T-helper 2 cell (primary cell): ENCODE measurements around the gene APLF.
A peak's percentile ranks its signal among the peaks of the same experiment; 100 is the strongest.
"Not testable (repeated sequence)": the region's sequence is repeated elsewhere in the genome, so short reads cannot be mapped to it uniquely, and the experiment has no call there.

Source experiments
- DNase-seq, 5 experiments: peaks; one replicate each; pipeline versions ENCODE4 v3.0.0 to v3.0.0-alpha.2; 2012 to 2022

The APLF gene

GRCh38 chr2:68476454-68476853, 9.1 kb downstream of the APLF start:
- no peak for DNase-seq

- DNase-seq = no peak
Measured at GRCh38 chr2:68478688-68479087, 11.3 kb downstream of the APLF start.

- no peak for DNase-seq
Measured at GRCh38 chr2:68482296-68482820, 15.0 kb downstream of the APLF start.

- DNase-seq = no peak
Measured at GRCh38 chr2:68483011-68483410, 15.6 kb downstream of the APLF start.

GRCh38 chr2:68487773-68488355, 20.5 kb downstream of the APLF start:
- peak in 1 of 5 experiments; percentile 44 for DNase-seq

GRCh38 chr2:68488605-68489004, 21.2 kb downstream of the APLF start:
- DNase-seq = peak in 1 of 5 experiments; percentile 45

GRCh38 chr2:68489282-68489681, 21.9 kb downstream of the APLF start:
- DNase-seq = no peak

GRCh38 chr2:68491582-68491981, 24.2 kb downstream of the APLF start:
- no peak for DNase-seq

GRCh38 chr2:68499133-68499532, 31.7 kb downstream of the APLF start:
- no peak for DNase-seq

- DNase-seq = no peak
Measured at GRCh38 chr2:68500649-68501048, 33.3 kb downstream of the APLF start.

GRCh38 chr2:68501768-68502167, 34.4 kb downstream of the APLF start:
- DNase-seq = no peak

- no peak for DNase-seq
Measured at GRCh38 chr2:68505603-68506159, 38.3 kb downstream of the APLF start.

GRCh38 chr2:68506170-68506569, 38.8 kb downstream of the APLF start:
- peak in 1 of 5 experiments; percentile 49 for DNase-seq

GRCh38 chr2:68512326-68512725, 44.9 kb downstream of the APLF start:
- no peak for DNase-seq

GRCh38 chr2:68512966-68513365, 45.6 kb downstream of the APLF start:
- DNase-seq = no peak

GRCh38 chr2:68514316-68514929, 47.0 kb downstream of the APLF start:
- DNase-seq = no peak

GRCh38 chr2:68516051-68516955, 48.9 kb downstream of the APLF start:
- DNase-seq = peak in 1 of 5 experiments; percentile 33

- DNase-seq = no peak
Measured at GRCh38 chr2:68519236-68519635, 51.9 kb downstream of the APLF start.

GRCh38 chr2:68521037-68521436, 53.7 kb downstream of the APLF start:
- peak in 1 of 5 experiments; percentile 58 for DNase-seq

GRCh38 chr2:68526943-68527342, 59.6 kb downstream of the APLF start:
- DNase-seq = not testable (repeated sequence)

GRCh38 chr2:68527343-68528081, 60.1 kb downstream of the APLF start:
- not testable (repeated sequence) for DNase-seq

- DNase-seq = not testable (repeated sequence)
Measured at GRCh38 chr2:68529156-68529555, 61.8 kb downstream of the APLF start.
